Activated naive CD8-positive, alpha-beta T cell (primary cell): ENCODE data around the gene AP5Z1.

Experiments used
- H3K27ac Mint-ChIP-seq: one replicate; pipeline ENCODE4 v1.8.0; 2021; ENCODE audit warnings: mixed read lengths
- H3K27me3 Mint-ChIP-seq: one replicate; pipeline ENCODE4 v1.8.0; 2021; ENCODE audit warnings: mixed read lengths
- H3K36me3 Mint-ChIP-seq: one replicate; pipeline ENCODE4 v1.8.0; 2021; ENCODE audit warnings: mixed read lengths
- H3K4me1 Mint-ChIP-seq: one replicate; pipeline ENCODE4 v1.8.0; 2021; ENCODE audit warnings: low read depth, mixed read lengths
- H3K4me3 Mint-ChIP-seq: one replicate; pipeline ENCODE4 v1.8.0; 2021; ENCODE audit warnings: mild to moderate bottlenecking, mixed read lengths
- H3K9me3 Mint-ChIP-seq: one replicate; pipeline ENCODE4 v1.8.0; 2021; ENCODE audit warnings: low read depth, mixed read lengths

AP5Z1 gene

DNA sequence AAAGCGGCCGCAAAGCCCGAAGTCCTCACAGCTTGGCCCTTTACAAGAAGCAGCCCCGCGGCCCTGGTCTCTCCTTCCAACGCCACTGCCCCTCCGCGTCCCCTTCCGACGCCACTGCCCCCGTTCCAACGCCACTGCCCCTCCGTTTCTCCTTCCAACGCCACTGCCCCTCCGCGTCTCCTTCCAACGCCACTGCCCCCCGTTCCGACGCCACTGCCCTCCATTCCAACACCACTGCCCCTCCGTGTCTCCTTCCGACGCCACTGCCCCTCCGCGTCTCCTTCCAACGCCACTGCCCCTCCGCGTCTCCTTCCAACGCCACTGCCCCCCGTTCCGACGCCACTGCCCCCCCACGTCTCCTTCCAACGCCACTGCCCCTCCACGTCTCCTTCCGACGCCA is 33.1 kb downstream of the AP5Z1 start:
- no peaks in the 10 kb centered on the region for H3K9me3 Mint-ChIP-seq
- H3K4me1 Mint-ChIP-seq: peaks cover 9% of the 10 kb centered on the region
- H3K36me3 Mint-ChIP-seq: no peaks in the 10 kb centered on the region
- H3K27ac Mint-ChIP-seq: no peak overlapping the region
- peak overlapping the region; percentile 30 for H3K4me3 Mint-ChIP-seq
- H3K27me3 Mint-ChIP-seq: peaks cover 2% of the 10 kb centered on the region

DNA sequence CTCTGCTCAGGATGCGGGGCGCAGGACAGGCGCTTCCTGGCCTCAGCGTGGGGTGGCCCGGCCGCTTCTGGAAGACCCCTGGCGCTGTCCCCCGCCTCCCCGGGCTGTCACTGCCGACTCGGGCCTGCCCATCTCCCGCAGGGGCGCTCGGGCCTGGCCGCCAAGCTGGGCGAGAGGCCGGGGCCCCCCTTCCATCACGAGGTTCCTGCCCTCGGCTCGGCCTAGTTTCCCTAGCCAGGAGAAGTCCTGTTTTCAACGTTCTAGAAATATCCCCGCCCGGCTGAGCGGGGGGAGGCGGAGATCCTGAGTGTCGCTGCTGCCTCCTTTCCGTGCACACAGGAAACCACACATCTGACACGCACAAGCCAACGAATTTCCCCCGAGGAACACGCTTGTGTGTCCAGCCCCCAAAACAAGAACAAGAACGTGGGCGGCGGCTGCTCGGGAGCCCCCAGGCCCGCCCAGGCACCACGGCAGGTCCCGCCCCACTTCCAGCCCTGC is 33.7 kb downstream of the AP5Z1 start:
- Mint-ChIP-seq H3K9me3 (no peaks in the 10 kb centered on the region), H3K4me3 (peak overlapping the region; percentile 75), H3K4me1 (peaks cover 9% of the 10 kb centered on the region), H3K27me3 (peaks cover 4% of the 10 kb centered on the region), H3K27ac (no peak overlapping the region), H3K36me3 (no peaks in the 10 kb centered on the region)

DNA sequence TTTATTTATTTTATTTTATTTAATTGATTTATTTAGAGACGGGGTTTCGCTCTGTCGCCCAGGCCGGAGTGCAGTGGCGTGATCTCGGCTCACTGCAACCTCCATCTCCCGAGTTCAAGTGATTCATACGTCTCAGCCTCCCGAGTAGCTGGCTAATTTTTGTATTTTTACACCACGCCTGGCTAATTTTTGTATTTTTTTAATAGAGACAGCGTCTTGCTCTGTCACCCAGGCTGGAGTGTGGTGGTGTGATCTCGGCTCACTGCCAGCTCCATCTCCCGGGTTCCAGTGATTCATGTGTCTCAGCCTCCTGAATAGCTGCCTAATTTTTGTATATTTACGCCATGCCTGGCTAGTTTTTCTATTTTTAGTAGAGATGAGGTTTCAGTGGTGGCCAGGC is 34.2 kb downstream of the AP5Z1 start:
- Mint-ChIP-seq H3K4me3 (peak overlapping the region; percentile 52), H3K4me1 (peaks cover 9% of the 10 kb centered on the region), H3K9me3 (no peaks in the 10 kb centered on the region), H3K27me3 (peaks cover 5% of the 10 kb centered on the region), H3K36me3 (no peaks in the 10 kb centered on the region), H3K27ac (no peak overlapping the region)

DNA sequence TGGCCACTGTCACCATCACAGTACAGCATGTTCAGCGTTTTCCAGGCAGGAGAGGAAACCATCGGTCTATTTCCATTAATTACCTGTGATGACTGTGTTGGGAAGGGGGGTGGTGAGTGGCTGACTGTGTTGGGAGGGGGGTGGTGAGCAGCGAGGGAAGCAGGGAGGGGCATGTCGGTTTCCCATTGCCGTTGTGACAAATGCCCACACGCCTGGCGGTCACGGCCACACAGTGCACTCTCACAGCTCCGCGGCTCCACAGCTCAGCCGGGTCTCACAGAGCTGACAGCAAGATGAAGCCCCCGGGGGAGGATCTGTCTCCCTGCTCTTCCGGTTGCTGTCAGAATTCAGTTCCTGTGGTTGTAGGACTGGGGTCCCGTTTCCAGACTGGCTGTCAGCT is 39.0 kb downstream of the AP5Z1 start:
- Mint-ChIP-seq H3K9me3 (no peaks in the 10 kb centered on the region), H3K4me1 (peaks cover 7% of the 10 kb centered on the region), H3K4me3 (no peak overlapping the region), H3K27ac (no peak overlapping the region), H3K27me3 (peaks cover 5% of the 10 kb centered on the region), H3K36me3 (no peaks in the 10 kb centered on the region)

DNA sequence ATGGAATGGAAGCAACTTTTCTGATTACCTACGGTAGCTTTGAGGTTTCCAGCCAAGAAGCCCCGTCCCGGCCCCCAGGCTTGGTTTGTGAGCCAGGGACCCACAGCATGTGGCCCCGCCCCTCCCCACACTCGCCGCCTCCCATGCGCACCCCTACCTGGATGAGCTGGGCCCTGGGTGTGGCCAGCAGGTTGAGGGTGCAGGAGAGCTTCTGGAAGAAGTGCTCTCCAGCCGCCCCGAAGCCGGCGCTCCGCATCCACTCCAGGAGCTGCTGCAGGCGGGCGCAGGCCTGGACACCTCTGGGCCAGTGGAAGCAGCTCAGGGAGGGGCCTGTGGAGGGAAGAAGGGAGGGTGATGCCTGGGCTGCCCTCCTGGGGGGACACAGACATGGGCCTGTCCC is 39.7 kb downstream of the AP5Z1 start:
- Mint-ChIP-seq H3K27me3 (peaks cover 5% of the 10 kb centered on the region), H3K27ac (no peak overlapping the region), H3K36me3 (no peaks in the 10 kb centered on the region), H3K9me3 (no peaks in the 10 kb centered on the region), H3K4me1 (peaks cover 4% of the 10 kb centered on the region), H3K4me3 (no peak overlapping the region)

DNA sequence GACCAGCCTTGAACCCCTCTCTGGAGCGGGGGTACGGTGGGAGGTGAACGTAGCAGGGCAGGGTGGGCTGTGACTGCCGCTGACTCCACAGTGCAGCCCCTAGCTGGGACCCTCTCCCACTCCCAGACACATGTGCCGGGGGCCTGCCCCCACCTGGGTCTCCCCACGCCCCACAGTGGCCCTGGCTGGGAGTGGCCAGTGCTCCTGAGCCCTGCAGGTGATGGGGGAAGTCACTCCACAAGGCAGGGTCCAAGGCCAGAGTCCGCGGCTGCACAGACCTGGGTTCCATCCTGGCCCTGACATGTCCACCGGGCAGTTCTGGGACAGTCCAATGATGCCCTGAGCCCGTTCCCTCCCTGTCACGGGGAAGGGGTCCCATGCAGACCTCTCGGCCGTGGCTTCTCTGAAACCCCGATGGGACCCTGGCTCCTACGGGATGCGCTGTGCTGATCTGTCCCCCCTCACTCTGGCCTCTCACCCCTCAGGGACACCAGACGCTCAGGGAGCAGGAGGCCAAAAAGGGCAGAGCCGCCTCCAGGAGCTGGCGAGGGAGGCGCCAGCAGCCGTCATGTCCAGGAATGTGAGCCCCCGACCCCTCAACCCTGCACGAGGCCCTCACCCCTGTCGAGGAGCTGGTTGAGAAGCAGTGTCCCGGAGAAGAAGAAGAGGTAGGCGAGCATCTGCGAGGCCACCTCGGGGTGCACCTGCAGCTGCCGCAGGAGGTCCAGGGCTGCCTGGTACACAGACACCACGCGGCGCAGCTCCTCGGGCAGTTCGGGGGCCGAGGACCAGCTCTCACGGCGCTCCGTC is 40.4 kb downstream of the AP5Z1 start:
- peaks cover 2% of the 10 kb centered on the region for H3K4me1 Mint-ChIP-seq
- no peaks in the 10 kb centered on the region for H3K9me3 Mint-ChIP-seq
- no peak overlapping the region for H3K4me3 Mint-ChIP-seq
- no peak overlapping the region for H3K27ac Mint-ChIP-seq
- no peaks in the 10 kb centered on the region for H3K36me3 Mint-ChIP-seq
- peaks cover 5% of the 10 kb centered on the region for H3K27me3 Mint-ChIP-seq

DNA sequence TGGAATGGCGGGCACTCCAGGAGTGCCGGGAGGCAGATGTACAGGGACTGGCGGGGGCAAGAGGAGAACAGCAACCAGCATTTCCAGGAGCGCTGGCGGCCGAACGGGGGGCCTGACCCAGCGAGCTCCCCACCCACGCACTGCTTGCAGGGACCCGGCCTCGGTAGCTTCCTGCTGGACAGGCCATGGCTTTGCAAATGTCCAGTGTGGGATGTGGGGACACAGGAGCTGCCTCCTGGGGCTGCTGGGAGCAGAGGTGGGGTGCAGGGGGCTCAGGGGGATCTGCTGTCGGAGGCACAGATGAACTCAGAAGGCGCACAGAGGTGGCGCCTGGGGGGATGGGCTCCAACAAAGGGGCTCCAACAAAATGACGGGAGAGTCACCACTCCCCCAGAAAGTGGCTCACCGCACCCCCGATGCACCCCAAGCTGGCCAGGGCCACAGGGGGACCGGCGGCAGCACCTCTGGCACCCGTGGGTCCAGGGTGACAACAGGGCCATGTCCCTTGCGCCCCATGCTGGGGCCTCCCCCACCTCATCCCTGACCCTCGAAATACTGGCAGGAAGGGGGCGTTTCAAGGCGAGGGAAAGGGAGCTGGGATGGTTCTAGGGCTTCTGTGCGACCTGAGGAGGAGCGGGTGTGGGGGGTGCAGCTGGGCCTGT is 41.1 kb downstream of the AP5Z1 start:
- Mint-ChIP-seq H3K4me1 (peaks cover 2% of the 10 kb centered on the region), H3K9me3 (no peaks in the 10 kb centered on the region), H3K4me3 (no peak overlapping the region), H3K27ac (no peak overlapping the region), H3K27me3 (peaks cover 5% of the 10 kb centered on the region), H3K36me3 (no peaks in the 10 kb centered on the region)

DNA sequence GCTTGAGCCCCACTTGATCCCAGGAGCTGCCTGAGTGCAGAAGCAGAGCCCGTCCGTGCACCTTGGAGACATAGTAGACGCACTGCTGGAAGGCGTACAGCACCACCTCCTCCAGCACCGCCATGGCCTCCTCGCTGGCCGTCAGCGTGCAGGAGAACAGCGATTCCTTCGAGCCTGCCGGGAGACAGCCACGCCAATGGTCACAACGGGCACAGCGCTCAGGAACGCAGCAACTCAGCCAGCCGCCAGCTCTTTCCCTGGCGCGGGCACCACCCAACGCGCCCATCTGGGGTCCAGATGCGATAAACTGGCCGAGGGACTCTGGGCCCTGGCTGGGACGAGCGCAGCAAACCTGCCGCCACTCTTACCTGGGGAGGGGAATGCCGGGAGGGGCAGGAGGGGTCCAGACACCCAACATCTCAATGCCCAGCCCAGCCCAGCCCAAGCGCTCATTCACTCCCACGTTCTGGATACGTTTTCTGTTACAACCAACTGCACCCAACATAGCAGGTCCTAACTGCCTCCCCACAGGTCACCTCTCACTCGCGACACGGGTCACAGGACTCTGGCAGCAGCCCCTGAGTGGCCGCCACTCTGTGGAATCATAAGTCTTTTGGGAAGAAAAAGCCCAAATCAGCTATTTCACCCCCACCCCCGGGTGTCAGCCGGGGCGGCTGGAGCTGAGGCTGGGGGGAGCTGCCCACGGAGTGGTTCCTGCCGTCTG is 41.9 kb downstream of the AP5Z1 start:
- no peak overlapping the region for H3K27ac Mint-ChIP-seq
- H3K4me3 Mint-ChIP-seq: no peak overlapping the region
- H3K27me3 Mint-ChIP-seq: peaks cover 5% of the 10 kb centered on the region

DNA sequence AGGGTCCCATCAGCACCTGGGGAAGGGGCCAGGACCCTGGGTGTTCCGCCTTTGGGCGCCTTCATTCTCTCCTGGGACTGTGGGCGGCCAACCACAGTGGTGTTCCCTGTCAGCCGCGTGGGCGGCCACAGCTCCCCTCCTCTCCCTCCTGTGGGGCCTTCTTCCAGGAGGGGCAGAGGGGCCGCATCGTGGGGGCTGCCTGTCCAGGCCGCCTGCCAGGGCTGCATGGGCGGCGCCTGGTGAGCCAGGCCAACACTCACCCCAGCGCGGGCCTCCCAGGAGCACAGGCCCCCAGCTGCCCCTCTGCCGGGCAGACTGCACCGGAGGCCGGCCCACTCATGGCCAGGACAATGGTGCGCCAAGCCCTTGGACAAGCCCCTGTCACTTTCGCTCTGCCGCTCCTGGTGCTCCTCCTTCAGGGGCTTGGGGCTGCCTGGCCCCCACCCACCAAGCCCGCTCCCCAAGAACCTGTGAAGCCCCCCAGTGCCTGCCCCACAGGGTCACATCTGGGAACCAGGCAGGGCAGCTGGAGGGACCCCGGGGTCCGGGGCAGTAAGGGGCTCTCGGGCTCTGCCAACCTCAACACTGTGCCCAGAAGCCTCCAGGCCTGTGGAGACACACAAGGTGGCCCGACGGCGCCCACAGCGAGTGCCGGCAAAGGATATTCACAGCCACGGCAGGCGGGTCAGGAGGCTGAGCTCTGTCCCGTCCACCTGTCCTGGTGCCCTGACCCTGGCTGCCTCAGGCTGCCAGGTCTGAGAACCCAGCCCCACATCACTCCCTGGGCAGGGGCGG is 42.8 kb downstream of the AP5Z1 start:
- Mint-ChIP-seq H3K36me3 (no peaks in the 10 kb centered on the region), H3K9me3 (no peaks in the 10 kb centered on the region), H3K4me1 (peaks cover 2% of the 10 kb centered on the region), H3K27me3 (peaks cover 3% of the 10 kb centered on the region), H3K4me3 (no peak overlapping the region), H3K27ac (no peak overlapping the region)

More for the DNA sequence above, 41.9 kb downstream of the AP5Z1 start:
- Mint-ChIP-seq H3K36me3 (no peaks in the 10 kb centered on the region), H3K9me3 (no peaks in the 10 kb centered on the region), H3K4me1 (peaks cover 2% of the 10 kb centered on the region)

DNA sequence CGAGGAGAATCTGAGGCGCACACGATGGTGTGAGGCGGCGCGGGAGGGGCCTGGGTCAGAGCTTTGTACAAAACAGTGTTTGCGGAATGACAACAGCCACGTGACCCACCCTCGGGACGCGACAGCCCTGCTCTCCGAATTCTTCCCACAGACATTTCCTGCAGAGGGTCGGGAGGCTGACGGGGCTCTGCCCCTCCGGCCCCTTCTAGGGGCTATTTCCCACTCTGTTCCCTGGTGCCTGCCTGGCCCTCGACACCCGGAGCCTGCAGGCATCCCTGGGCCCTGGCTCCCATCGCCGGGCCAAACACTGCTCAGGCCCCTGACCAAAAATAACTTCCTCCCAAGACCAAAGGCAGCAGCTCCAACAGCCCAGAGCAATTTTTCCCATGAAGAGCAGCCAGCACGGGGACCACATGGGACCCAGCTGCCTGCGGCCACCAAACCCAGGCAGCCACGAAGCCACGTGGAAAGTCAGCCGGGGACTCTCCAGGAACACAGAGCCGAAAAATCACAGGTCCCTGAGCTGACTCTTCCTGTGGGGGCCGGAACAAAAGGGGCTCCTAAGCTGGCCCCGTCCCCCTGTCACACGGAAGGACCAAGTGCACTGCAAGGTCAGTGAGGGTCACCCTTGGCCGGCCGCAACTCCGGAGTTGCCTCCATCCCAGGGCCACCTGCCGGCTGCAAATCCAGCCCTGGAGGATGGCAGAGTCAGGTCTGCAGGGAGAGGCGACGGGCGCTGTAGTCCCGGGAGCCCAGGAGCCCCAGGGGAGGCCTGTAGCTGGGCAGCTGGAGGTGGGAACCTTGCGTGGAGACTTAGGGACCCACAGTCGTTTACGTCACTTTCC is 44.4 kb downstream of the AP5Z1 start:
- Mint-ChIP-seq H3K27ac (no peak overlapping the region), H3K9me3 (no peaks in the 10 kb centered on the region), H3K4me1 (peaks cover 1% of the 10 kb centered on the region), H3K36me3 (no peaks in the 10 kb centered on the region), H3K27me3 (no peaks in the 10 kb centered on the region), H3K4me3 (no peak overlapping the region)

DNA sequence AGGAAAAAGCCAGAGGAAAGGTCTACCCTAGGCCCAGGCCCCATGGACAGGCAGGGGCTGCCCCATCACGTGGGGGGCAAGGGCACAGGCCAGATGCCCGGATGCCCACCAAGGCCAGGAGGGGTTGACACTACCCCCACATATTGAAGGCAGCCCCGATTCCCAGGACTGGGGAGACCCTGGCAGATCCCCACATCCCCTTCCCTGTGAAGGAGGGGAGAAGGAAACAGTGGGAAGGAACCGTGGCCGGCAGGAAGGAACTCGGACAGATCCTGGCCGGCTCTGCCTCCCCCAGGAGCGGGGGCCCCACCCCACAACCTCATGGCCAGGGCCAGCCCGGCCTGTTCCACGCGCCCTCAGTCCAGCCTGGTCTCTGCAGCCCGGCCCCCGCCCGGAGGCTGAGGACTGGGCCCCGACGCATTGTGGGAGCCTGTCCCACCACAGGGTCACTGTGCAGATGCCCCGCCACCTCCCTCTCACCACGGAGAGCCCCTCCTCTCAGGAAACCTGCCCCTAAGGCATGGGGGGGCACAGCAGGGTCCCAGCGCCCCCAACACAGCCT is 45.1 kb downstream of the AP5Z1 start:
- Mint-ChIP-seq H3K36me3 (no peaks in the 10 kb centered on the region), H3K27ac (no peak overlapping the region), H3K9me3 (no peaks in the 10 kb centered on the region), H3K4me3 (no peak overlapping the region), H3K4me1 (no peaks in the 10 kb centered on the region), H3K27me3 (peaks cover 3% of the 10 kb centered on the region)

DNA sequence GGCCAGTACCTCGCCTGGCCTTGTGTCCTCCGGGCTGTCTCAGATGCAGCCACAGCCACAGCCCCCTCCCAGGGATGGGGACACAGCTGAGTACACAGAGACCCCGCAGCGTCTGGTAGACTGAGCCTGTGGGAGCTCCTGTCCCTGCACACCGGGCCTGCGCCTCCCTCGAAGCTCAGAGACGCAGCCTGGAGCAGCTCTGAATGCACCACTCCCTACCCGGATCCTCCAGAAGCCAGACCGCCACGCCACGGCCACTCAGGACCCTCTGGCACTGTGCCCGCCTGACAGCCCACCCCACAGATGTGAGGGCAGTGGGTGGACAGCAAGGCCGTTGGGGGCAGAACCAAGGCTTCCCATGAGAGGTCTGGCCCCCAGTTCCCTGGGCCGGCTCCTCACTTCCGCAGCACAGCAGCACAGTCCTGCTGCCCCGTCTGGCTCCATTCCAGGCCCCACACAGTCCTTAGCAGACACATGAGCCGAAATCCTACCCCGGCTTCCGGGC is 45.6 kb downstream of the AP5Z1 start:
- no peaks in the 10 kb centered on the region for H3K4me1 Mint-ChIP-seq
- H3K4me3 Mint-ChIP-seq: no peak overlapping the region
- H3K36me3 Mint-ChIP-seq: no peaks in the 10 kb centered on the region
- H3K27ac Mint-ChIP-seq: no peak overlapping the region
- no peaks in the 10 kb centered on the region for H3K9me3 Mint-ChIP-seq
- peaks cover 3% of the 10 kb centered on the region for H3K27me3 Mint-ChIP-seq

DNA sequence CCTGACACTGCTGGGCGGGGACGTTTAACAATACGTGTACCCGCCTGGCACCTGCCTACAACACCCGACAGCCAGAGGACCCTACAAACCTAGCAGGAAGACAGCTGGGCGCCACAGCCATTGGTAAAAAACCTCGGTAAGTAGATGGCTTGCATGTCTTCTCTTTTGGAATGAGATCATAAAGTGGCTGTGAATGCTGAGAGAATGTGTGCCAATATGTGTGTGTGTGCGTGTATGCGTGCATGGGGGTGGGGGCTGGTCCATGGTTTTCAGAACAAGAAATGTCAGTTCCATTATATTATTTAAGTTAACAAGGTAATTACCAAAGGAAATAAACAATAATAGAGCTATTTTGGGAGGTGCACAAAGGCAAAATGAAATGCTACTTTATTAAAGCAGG is 47.3 kb downstream of the AP5Z1 start:
- no peaks in the 10 kb centered on the region for H3K4me1 Mint-ChIP-seq
- no peak overlapping the region for H3K27ac Mint-ChIP-seq
- no peaks in the 10 kb centered on the region for H3K36me3 Mint-ChIP-seq
- H3K27me3 Mint-ChIP-seq: peaks cover 3% of the 10 kb centered on the region
- H3K9me3 Mint-ChIP-seq: no peaks in the 10 kb centered on the region
- H3K4me3 Mint-ChIP-seq: no peak overlapping the region
